ENCODE results near the gene CFAP97D1. TPM values are rescaled to one million over a fixed set of nuclear protein-coding genes. Genes with fewer than 3 reads are reported as not detected.

CFAP97D1 gene
- total RNA-seq, 4 donors from 2014 or later: 0.13 TPM; not detected in 3

DNA sequence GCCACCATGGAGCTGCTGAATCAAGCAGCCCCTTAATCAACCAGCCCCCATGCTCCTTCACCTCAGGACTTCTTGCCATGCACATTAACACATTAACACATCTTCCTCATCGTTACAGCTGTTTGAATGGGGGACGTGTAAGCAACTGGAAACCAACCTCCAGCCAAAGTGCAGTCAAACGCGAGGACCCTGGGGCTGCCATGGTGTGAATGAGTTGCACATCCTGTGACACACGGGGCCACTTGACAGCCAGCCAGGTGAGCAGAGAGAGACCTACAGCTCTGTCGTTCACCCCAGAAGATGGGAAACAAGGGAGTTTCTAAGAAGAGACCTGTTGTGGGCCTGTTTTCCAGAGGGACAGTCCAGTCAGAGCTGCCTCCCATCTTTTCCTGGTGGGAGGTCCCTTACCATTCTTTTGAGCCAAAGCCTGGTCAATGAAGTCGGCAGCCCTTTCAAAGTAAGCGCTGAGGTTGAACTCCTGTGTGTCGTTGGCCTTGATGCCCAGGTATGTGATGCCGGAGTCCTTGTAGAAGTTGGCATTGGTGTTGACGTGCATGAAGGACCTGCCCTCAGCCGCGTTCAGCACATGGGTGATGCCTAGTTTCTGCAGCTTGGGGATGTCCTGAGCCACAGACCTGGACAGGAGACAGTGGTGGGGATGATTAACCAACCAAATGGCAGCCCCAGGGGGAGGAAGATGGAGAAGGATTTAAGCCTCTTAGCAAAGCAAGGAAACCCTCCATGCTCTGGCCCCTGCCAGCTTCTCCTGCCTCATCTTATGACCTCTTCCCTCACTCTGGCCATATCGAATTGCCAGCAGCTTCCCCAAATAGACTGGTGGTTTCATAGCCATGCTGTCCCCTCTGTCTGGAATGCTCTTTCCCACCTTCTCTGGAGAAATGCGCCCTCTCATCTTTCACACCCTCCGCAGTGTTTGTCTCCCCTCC is 5.7 kb upstream of the CFAP97D1 start:
- Histone ChIP-seq H3K36me3 (peaks cover 11 to 72% (median 15%) of the 10 kb centered on the region in 3 donors), H3K4me3 (no peak overlapping the region), H3K27me3 (peaks cover 0 to 5% (median 0%) of the 10 kb centered on the region in 4 donors), H3K9me3 (no peaks in the 10 kb centered on the region), H3K27ac (no peak overlapping the region), H3K4me1 (peaks cover 6 to 62% (median 25%) of the 10 kb centered on the region in 3 donors)
- intact Hi-C loops (cut with DNase I): no loop called here
- 91 to 97% methylated on average over 13 to 15 of the region's 16 CpGs for WGBS, 2 donors
- TF ChIP-seq POLR2A (IDR thresholded peaks at IDR 0.05): no peak
- TF ChIP-seq, protein P1, sequence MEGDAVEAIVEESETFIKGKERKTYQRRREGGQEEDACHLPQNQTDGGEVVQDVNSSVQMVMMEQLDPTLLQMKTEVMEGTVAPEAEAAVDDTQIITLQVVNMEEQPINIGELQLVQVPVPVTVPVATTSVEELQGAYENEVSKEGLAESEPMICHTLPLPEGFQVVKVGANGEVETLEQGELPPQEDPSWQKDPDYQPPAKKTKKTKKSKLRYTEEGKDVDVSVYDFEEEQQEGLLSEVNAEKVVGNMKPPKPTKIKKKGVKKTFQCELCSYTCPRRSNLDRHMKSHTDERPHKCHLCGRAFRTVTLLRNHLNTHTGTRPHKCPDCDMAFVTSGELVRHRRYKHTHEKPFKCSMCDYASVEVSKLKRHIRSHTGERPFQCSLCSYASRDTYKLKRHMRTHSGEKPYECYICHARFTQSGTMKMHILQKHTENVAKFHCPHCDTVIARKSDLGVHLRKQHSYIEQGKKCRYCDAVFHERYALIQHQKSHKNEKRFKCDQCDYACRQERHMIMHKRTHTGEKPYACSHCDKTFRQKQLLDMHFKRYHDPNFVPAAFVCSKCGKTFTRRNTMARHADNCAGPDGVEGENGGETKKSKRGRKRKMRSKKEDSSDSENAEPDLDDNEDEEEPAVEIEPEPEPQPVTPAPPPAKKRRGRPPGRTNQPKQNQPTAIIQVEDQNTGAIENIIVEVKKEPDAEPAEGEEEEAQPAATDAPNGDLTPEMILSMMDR (IDR thresholded peaks at IDR 0.05): no peak
- no peak for DNase-seq

DNA sequence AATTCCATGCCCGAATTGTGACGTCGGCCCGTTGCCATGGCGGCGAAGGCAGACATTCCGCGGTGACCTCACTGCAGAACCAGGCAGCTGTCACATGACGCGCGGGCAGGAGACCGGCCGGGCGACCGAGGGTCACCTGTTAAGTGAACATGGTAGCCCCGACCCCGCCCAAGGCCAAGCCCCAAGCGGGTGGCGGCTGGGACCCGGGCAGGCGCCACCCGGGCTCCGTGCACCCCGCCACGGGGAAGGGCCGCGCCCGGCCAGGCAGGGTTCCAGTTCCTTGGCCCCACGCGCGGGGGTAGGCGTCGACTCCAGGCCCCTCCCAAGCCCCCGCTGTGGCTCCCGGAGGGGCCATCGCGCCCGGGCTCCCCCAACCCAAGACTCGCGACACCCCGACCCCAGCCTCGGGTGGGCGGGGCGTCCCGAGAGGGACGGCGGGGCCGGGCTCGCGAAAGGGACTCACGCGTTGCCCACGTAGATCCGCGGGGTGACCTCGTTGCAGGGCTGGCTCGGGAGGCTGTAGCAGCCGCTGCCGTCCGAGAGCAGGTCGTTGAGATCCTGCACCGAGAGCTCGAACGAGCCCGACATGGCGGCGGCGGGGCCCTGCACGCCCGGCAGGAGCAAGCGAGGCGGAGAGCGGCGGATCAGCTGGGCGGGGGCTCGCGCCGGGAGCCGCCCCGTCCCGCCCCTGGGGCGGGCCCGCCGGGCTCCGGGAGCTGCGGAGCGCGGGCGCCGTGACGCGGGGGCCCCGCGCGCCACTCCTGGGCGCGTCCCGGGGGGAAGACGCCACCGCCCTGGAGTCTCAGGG is 1.7 kb upstream of the CFAP97D1 start, which contains the start of gene DUSP3:
TSS of gene DUSP3 (minus strand) at position 641 of the 808 bp plus-strand sequence. CDS start at position 588, 53 bp downstream.
- no CpG with 5 or more reads among the region's 100 CpGs for WGBS, 2 donors
- Histone ChIP-seq H3K4me1 (peaks cover 6 to 54% (median 22%) of the 10 kb centered on the region in 3 donors), H3K4me3 (peak within 1 kb of the TSS; percentile 84 to 100 (median 90)), H3K27me3 (peaks cover 0 to 15% (median 0%) of the 10 kb centered on the region in 4 donors), H3K36me3 (peaks cover 0 to 34% (median under 1%) of the 10 kb centered on the region in 3 donors), H3K27ac (peak within 1 kb of the TSS; percentile 98 to 100 (median 98)), H3K9me3 (no peaks in the 10 kb centered on the region)
- intact Hi-C loops (cut with DNase I): no loop called here
- DNase-seq: peak; percentile 39
- TF ChIP-seq POLR2A (IDR thresholded peaks at IDR 0.05): peak in 3 of 4 donors; percentile 65 to 92 (median 86)
- TF ChIP-seq, protein P1 (IDR thresholded peaks at IDR 0.05): no peak

DNA sequence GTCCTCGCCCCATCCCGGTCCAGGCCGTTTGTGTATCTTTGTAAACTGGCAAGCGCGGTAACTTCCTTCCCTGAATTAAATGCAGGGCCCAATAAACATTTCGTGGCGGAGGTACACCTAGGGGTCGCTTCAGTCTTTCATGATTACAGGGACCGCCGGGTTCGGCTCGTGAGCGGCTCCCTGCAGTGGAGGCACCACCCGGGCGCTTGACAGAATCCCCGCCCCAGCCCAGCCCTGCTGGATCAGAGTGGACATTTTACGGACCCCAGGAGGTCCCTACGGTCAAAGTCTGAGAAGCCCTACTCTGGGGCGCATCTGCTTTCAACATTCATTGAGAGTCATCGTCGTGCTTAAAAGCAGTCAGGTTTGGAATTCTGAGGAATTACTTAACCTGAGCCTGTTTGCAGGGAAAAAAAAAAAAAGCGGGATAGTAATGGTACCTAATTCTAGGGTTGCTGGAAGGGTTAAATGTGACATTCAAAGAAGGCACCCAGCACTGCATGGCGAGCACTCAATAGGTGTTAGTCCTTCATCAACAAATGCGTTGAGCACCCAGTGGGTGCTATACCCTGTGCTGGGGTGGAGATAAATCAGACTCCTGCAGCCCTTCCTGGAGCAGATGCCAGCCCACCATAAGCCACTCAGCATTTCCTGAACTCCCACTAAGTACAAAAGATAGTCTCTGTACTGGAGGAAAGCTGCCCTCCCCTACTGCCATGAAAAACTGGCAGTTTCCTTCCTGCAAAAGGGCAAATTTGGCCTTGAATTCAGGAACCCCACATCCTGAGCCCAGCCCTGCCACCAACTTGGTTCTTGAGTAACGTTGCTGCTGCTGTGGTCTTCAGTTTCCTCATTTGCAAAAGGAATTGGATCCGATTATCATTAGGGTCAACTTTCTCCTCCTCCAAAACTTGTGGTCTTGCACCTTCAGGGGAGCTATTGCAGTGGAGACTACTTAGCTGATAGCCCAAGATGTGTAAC is 800 bp upstream of the CFAP97D1 start:
- H3K27ac ChIP-seq: peak overlapping the region; percentile 98 to 100 (median 98)
- TF ChIP-seq, protein P1 (IDR thresholded peaks at IDR 0.05): peak in 1 of 6 experiments; percentile 18
- no peak for TF ChIP-seq POLR2A (IDR thresholded peaks at IDR 0.05)
- H3K4me1 ChIP-seq: peaks cover 6 to 50% (median 22%) of the 10 kb centered on the region in 3 donors
- peaks cover 0 to 15% (median 0%) of the 10 kb centered on the region in 4 donors for H3K27me3 ChIP-seq
- peaks cover 0 to 25% (median 0%) of the 10 kb centered on the region in 3 donors for H3K36me3 ChIP-seq
- H3K4me3 ChIP-seq: peak overlapping the region; percentile 84 to 100 (median 90)
- DNase-seq: no peak
- H3K9me3 ChIP-seq: no peaks in the 10 kb centered on the region
- 10 to 29% methylated on average over 5 to 21 of the region's 26 CpGs for WGBS, 2 donors
- intact Hi-C loops (cut with DNase I): loop anchor here (5.0 kb wide), 1 partner anchor 58 kb away; no protein-coding TSS in a partner anchor

DNA sequence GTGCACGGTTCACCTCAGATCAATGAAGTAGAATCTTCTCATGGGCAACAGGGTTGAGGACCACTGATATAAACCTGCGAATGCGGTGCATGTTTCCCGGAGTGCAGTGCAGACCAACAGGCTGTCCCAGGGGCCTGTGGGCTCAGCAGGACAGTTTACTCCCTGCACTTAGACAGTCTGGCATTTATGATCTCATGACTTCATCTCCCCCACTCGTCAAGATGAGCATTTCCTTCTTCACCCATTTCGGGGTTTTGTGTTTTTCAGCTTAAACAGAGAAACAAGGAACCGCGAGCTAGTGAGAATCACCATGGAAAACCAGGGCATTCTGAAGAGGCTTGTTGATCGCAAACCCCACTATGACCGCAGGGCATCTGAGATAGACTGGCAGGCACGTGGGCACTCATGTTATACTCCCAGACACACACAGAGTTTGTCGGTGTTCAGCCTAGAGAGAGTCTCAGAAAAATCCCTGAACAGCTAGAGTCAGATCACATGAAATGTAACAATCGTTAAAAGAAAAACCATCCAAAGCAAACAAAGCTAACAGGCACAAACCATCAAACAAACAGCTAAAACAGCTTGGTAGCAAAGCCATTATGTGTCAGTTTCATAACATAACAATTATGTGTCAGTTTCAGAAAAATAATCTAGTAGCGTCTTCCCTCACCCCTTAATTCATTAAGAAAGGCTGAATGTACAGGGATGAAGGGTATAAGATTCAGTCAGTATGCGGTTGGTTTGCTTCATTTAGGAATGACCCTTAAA is 2.9 kb downstream of the CFAP97D1 start:
- Histone ChIP-seq H3K27me3 (peaks cover 0 to 15% (median 0%) of the 10 kb centered on the region in 4 donors), H3K36me3 (no peaks in the 10 kb centered on the region), H3K4me3 (no peak overlapping the region), H3K27ac (no peak overlapping the region), H3K9me3 (no peaks in the 10 kb centered on the region), H3K4me1 (peaks cover 0 to 14% (median 5%) of the 10 kb centered on the region in 3 donors)
- no peak for TF ChIP-seq POLR2A (IDR thresholded peaks at IDR 0.05)
- TF ChIP-seq, protein P1 (IDR thresholded peaks at IDR 0.05): no peak
- intact Hi-C loops (cut with DNase I): loop anchor here (5.0 kb wide), 1 partner anchor 54 kb away; no protein-coding TSS in a partner anchor
- DNase-seq: no peak
- 76 to 78% methylated on average over 15 of the region's 15 CpGs for WGBS, 2 donors
